Psoas muscle (tissue), 8 donors: ENCODE data around the gene TYRP1. TPM values are rescaled to one million over a fixed set of nuclear protein-coding genes. Genes with fewer than 3 reads are reported as not detected.

ENCODE experiments used
- ATAC-seq, 4 donors: fragments of 200-7000 bp; cut with Tn5 transposase; one replicate each; pipeline ENCODE4 v1.9.1; 2020; ENCODE audit warnings: moderate library complexity in 3 of 4, mild to moderate bottlenecking in 2 of 4
- DNase-seq, 2 donors: peaks; one replicate each; pipeline ENCODE4 v3.0.0-alpha.2; 2020
- H3K27ac ChIP-seq: fragments of 200-600 bp; one replicate; pipeline ENCODE4 v1.8.0; 2022
- H3K27me3 ChIP-seq, 3 donors: fragments of 200-600 bp in 1 of 3; one replicate each; pipeline versions ENCODE4 v1.6.1 to v1.8.0; 2013 to 2022; ENCODE audit warnings: low read length in 2 of 3, mild to moderate bottlenecking in 2 of 3, moderate library complexity in 1 of 3; ENCODE audit not compliant: insufficient read depth in 3 of 3
- H3K36me3 ChIP-seq, 2 donors: fragments of 200-600 bp in 1 of 2; one replicate each; pipeline versions ENCODE4 v1.6.1 to v1.8.0; 2013 to 2022; ENCODE audit warnings: low read depth in 1 of 2, mild to moderate bottlenecking in 1 of 2, moderate library complexity in 1 of 2; ENCODE audit not compliant: insufficient read depth in 1 of 2
- H3K4me1 ChIP-seq: fragments of 200-600 bp; one replicate; pipeline ENCODE4 v1.8.0; 2022
- H3K4me3 ChIP-seq: fragments of 200-600 bp; one replicate; pipeline ENCODE4 v1.8.0; 2022; ENCODE audit warnings: mild to moderate bottlenecking
- H3K9me3 ChIP-seq: fragments of 200-600 bp; one replicate; pipeline ENCODE4 v1.8.0; 2022
- CTCF ChIP-seq: fragments of 200-600 bp; IDR thresholded peaks from one replicate; pipeline ENCODE4 v1.8.0; 2022; ENCODE audit warnings: antibody characterized with exemption
- WGBS, 3 donors: extraction: QIAGEN DNeasy Blood & Tissue Kit; methylation state at CpG; one replicate each; pipeline versions ENCODE4 v1.1.6 to v1.1.7; 2013; 5-methylcytosine and 5-hydroxymethylcytosine counted together
- intact Hi-C, 2 donors: fragments of 100-400 bp; cut with DNase I; formaldehyde crosslinking; loops; one replicate each; pipeline versions ENCODE4 v1.11.0 to v1.14.2; 2022
- polyA plus RNA-seq, 3 donors: library from polyadenylated mRNA; stranded (reverse); fragments of 200-250 nt; gene quantifications; one replicate each; pipeline ENCODE4 v1.2.3, GENCODE V29; 2013
- total RNA-seq, 4 donors: library from RNA; stranded (reverse); fragmentation: NEBNext Ultra II Directional in 2 of 4; extraction: Animal tissue kit (Norgen Biotek cat#: 25700) in 2 of 4; gene quantifications; one replicate each; pipeline versions ENCODE4 v1.2.1 to v1.2.4, GENCODE V29; 2021 to 2023
- donor health status: healthy with polysubstance abuse.
- donor health status: DM: no; HTN: no; CAD: no; lungs with moderate emphysema.
- donor health status: Bipolar disorder and iron deficiency.
- donor health status: healthy.
- donor health status: DM: yes; HTN: yes; CAD: no.
- donor health status: DM: no; HTN: no; CAD: no.
- donor health status: DM: no; HTN: no; CAD: no.
- donor health status: DM: yes; HTN: yes; CAD: no.

Gene TYRP1
- total and polyA plus RNA-seq, 7 donors, result 0.31 to 10.7 (median 1.9) TPM

GRCh38 chr9:12719431-12719830 lies 26.2 kb downstream of the TYRP1 start:
- intact Hi-C loops, result loop anchor here (2.0 to 10.0 kb wide), 2 partner anchors 165 to 167 kb away; no protein-coding TSS in a partner anchor
- H3K9me3 ChIP-seq, result no peaks in the 10 kb centered on the region
- no peaks in the 10 kb centered on the region for H3K4me1 ChIP-seq
- H3K36me3 ChIP-seq, result no peaks in the 10 kb centered on the region
- H3K27me3 ChIP-seq, result no peaks in the 10 kb centered on the region
- no peak overlapping the region for H3K4me3 ChIP-seq
- 14 to 41% (median 18%) methylated on average over 1 of the region's 1 CpG for WGBS, 3 donors
- no peak for DNase-seq
- peak in 3 of 4 donors; percentile 25 to 61 (median 43) for ATAC-seq
- peak; percentile 48 for TF ChIP-seq CTCF
- no peak overlapping the region for H3K27ac ChIP-seq

- DNase-seq, result no peak
- WGBS, 3 donors, result 40 to 61% (median 60%) methylated on average over 3 of the region's 3 CpGs
Observed at GRCh38 chr9:12720551-12720950, 27.4 kb downstream of the TYRP1 start.

GRCh38 chr9:12722131-12722530 lies 28.9 kb downstream of the TYRP1 start:
- H3K4me1 ChIP-seq, result no peaks in the 10 kb centered on the region
- WGBS, 3 donors, result 57 to 71% (median 59%) methylated on average over 2 of the region's 2 CpGs
- no peaks in the 10 kb centered on the region for H3K36me3 ChIP-seq
- no peaks in the 10 kb centered on the region for H3K9me3 ChIP-seq
- intact Hi-C loops, result loop anchor here (5.0 to 10.0 kb wide), 3 partner anchors 50 to 365 kb away; no protein-coding TSS in a partner anchor
- H3K27me3 ChIP-seq, result no peaks in the 10 kb centered on the region
- TF ChIP-seq CTCF, result no peak
- no peak overlapping the region for H3K27ac ChIP-seq
- ATAC-seq (no peak), DNase-seq (no peak)
- H3K4me3 ChIP-seq, result no peak overlapping the region

More at GRCh38 chr9:12720551-12720950, 27.4 kb downstream of the TYRP1 start:
- H3K9me3 ChIP-seq, result no peaks in the 10 kb centered on the region
- no peak overlapping the region for H3K27ac ChIP-seq
- no peaks in the 10 kb centered on the region for H3K4me1 ChIP-seq
- TF ChIP-seq CTCF, result no peak
- H3K4me3 ChIP-seq, result no peak overlapping the region
- no peaks in the 10 kb centered on the region for H3K27me3 ChIP-seq
- intact Hi-C loops, result loop anchor here (5.0 to 10.0 kb wide), 3 partner anchors 52 to 367 kb away; no protein-coding TSS in a partner anchor
- no peak for ATAC-seq
- H3K36me3 ChIP-seq, result no peaks in the 10 kb centered on the region

- Histone ChIP-seq H3K4me3 (no peak overlapping the region), H3K9me3 (no peaks in the 10 kb centered on the region), H3K27me3 (no peaks in the 10 kb centered on the region), H3K4me1 (no peaks in the 10 kb centered on the region), H3K27ac (no peak overlapping the region), H3K36me3 (no peaks in the 10 kb centered on the region)
- ATAC-seq (no peak), DNase-seq (no peak)
- intact Hi-C loops, result loop anchor here (5.0 to 10.0 kb wide), 3 partner anchors 49 to 364 kb away; no protein-coding TSS in a partner anchor
- WGBS, 3 donors, result 58 to 63% (median 60%) methylated on average over 5 of the region's 5 CpGs
- peak; percentile 46 for TF ChIP-seq CTCF
Observed at GRCh38 chr9:12723409-12724028, 30.3 kb downstream of the TYRP1 start.
